HG02852 (cell line): ENCODE results near the gene UGT1A5.
"Not testable (repeated sequence)": the region's sequence is repeated elsewhere in the genome, so short reads cannot be mapped to it uniquely, and the experiment has no call there.

Experiments used
- ATAC-seq: cut with Tn5 transposase; IDR thresholded peaks from one replicate; pipeline ENCODE4 v1.9.1; 2021; ENCODE audit warnings: mild to moderate bottlenecking, moderate library complexity; ENCODE audit not compliant: unreplicated experiment

UGT1A5 gene

DNA sequence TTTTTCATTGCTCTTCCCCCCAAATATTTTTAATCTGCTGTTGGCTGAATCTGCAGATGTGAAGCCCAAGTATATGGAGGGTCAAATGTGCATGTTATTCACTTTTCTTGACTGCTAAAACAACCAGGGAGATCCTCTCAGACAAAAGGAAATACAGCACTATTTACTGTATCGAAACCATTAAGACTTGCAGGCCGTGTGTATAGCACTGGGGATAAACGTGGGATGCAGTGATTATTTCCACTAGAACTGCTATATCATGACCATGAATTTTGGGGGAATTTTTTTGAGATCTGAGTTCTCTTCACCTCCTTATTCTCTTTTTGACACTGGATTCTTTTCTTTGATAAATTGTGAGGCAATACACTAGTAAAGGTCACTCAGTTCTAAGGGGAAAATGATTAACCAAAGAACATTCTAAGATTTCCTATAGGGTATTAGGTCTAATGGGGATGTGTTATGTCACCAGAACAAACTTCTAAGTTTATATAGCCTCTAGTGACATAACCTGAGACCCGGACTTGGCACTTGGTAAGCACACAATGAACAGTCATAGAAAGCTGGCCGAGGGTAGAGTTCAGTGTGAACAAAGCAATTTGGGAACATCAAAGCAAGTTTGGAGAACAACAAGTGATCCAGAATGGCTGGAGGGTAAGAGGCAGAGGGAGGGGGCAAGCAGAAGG lies 32.5 kb downstream of the UGT1A5 start:
- no peak for ATAC-seq

DNA sequence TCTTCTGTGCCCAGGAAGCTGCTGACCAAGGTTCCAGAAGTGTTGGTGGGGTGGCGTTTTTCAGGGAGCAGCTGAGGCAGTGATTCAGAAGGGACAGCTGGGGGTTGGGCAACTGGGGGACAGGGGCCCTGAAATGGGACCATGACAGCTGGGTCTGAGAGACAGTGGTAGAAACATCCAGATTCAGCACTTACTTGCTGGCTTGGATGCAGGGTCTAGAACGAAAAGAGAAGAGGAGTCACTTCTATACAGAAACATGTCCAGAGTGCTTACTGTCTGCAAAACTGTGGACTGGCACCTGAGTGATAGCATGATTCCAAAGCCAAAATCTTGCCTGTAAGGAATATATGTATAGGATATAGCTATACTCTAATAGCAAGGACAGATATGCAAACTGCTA lies 33.1 kb downstream of the UGT1A5 start:
- not testable (repeated sequence) for ATAC-seq

- no peak for ATAC-seq
These were observed 34.0 kb downstream of the UGT1A5 start for GRCh38 chr2:233746475-233747282.

DNA sequence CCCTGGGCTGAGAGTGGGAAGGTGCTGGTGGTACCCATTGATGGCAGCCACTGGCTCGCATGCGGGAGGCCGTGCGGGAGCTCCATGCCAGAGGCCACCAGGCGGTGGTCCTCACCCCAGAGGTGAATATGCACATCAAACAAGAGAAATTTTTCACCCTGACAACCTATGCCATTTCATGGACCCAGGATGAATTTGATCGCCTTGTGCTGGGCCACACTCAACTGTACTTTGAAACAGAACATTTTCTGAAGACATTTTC lies 34.5 kb downstream of the UGT1A5 start:
- no peak for ATAC-seq

DNA sequence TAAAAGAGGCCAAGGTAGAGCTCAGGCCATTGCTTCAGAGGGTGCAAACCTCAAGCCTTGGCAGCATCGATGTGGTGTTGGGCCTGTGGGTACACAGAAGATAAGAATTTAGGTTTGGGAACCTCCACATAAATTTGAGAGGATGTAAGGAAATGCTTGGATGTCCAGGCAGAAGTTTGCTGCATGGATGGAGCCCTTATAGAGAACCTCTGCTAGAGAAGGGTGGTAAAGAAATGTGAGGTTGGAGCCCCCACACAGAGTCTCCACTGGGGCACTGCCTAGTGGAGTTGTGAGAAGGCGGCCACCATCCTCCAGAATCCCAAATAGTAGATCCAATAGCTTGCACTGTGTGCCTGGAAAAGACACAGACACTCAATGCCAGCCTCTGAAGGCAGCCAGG lies 38.0 kb downstream of the UGT1A5 start:
- ATAC-seq, result not testable (repeated sequence)

- ATAC-seq, result not testable (repeated sequence)
These were observed 38.7 kb downstream of the UGT1A5 start for GRCh38 chr2:233751212-233752009.

DNA sequence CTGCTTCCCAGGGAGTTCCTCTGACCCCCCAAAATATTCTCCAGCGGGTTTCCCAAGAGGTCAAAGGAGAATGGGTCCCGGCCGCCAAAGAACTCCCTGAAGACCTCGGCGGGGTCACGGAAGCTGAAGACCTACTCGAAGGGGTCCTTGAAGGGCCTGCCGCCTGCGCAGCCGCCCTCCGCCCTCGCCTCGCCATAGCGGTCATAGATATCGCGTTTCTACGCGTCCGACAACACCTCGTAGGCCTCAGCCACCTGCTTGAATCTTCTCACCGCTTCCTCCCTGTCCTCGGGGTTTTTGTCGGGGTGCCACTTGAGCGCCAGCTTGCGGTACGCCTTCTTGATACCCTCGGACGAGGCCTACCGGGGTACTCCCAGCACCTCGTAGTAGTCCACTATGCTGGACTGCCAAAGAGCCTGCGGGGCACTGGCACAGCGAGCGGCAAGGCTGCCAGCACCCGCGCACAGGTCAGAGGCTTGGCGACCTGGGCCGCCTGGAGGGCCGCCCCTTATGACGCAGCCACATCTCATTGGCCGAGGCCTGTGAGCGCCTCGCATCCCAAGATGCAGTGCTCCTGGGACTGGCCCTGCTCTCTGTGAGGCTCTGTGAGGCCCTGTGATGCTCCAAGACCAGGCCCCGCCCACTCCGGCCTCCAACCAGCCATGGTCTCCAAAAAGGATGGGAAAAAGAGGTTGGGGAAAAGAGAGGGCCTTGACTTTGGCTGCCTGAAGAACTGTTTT lies 42.3 kb downstream of the UGT1A5 start:
- no peak for ATAC-seq

DNA sequence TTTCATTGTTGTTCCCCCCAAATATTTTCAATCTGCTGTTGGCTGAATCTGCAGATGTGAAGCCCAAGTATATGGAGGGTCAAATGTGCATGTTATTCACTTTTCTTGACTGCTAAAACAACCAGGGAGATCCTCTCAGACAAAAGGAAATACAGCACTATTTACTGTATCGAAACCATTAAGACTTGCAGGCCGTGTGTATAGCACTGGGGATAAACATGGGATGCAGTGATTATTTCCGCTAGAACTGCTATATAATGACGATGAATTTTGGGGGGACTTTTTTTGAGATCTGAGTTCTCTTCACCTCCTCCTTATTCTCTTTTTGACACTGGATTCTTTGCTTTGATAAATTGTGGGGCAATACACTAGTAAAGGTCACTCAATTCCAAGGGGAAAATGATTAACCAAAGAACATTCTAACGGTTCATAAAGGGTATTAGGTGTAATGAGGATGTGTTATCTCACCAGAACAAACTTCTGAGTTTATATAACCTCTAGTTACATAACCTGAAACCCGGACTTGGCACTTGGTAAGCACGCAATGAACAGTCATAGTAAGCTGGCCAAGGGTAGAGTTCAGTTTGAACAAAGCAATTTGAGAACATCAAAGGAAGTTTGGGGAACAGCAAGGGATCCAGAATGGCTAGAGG lies 43.8 kb downstream of the UGT1A5 start:
- no peak for ATAC-seq

DNA sequence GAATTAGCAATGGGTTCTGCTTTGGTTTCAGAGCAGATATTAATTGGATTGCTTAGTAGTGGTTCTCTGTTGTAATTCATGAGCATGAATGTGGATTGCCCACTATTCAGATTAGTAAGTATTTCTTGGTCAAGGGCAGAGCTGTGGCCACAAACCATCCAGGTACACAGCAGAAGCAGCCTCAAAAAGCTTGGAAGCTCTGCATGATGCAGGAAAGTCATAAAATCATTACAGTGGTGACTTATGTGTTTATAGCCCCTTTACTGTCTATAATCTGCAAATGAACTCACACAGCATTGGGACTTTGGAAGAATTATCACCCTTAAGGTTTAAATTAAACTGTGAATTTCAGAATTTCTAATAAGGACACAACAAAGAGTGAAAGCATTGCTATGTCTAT lies 45.4 kb downstream of the UGT1A5 start:
- no peak for ATAC-seq

DNA sequence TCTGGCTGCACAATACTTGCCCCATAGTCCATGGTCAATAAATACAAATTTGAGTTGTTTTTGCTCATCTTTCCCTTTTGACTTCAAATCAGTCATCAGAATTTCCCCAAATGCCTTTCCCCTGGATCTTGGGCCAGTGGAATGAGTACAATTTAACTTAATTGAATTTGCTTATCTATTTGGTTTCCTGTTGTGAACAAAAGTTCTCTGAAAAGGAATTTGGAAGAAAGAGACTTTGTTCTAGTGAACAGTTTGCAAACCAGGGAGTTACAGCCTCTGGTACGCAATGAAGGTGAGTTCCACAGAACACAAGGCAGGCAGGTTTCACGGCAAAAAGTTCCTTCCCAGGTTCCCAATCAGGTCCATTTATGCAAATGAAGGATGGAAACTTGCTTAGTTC lies 46.1 kb downstream of the UGT1A5 start:
- no peak for ATAC-seq

- ATAC-seq, result no peak
These were observed 47.3 kb downstream of the UGT1A5 start, which contains the start of gene UGT1A1 for GRCh38 chr2:233760043-233760442. UGT1A1 (plus strand) TSS chr2:233760270; CDS start chr2:233760288, 18 bp downstream.

DNA sequence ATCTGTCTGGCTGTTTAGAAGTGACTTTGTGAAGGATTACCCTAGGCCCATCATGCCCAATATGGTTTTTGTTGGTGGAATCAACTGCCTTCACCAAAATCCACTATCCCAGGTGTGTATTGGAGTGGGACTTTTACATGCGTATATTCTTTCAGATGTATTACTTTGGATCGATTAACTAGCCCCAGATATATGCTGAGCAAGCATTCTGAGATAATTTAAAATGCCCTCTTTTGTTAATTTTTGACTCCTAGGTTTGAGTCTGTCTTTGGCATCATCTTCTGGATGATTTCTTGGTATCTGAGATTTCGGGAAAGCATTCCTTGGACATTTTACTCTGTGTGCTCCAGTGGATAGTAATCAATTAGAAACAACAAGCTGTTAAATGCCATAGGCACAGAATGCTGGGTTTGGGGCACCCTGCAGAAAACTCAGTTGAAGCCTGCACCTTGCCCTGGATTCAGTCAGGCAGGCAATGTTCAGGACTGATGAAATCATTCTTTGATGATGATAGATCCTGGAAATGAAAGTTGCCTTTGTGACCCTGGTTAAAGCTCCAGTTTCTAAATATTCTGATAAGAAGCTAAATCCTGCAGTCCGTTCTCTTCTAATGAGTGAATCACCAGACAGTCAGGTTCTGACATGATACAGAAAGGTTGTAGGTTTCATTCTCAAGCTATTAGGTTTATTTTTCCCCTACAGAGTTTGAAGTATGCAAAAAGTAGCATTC lies 48.5 kb downstream of the UGT1A5 start:
- no peak for ATAC-seq

GRCh38 chr2:233764264-233764663 lies 51.6 kb downstream of the UGT1A5 start:
- ATAC-seq, result no peak

GRCh38 chr2:233764761-233765160 lies 52.1 kb downstream of the UGT1A5 start:
- no peak for ATAC-seq

GRCh38 chr2:233766416-233766815 lies 53.7 kb downstream of the UGT1A5 start:
- no peak for ATAC-seq

- ATAC-seq, result no peak
These were observed 55.4 kb downstream of the UGT1A5 start for GRCh38 chr2:233768076-233768475.

DNA sequence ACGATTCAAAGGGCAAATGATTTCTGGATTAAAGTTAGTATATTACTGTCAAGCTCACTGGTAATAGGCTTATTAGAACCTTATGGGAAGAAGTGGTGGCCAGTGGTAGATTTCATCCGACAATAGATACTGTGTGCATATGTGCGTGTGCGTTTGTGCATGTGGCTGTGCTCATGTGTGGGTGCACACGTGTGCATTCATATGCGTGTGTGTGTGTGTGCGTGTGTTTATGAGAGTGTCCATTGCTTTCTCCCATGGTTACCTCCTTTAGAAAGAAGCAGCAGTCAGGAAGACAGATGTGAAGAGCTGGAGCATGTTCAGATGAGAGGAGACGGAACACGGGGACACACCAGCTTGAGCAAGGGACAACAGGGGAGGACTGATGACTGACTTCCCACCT lies 56.6 kb downstream of the UGT1A5 start:
- ATAC-seq, result no peak

DNA sequence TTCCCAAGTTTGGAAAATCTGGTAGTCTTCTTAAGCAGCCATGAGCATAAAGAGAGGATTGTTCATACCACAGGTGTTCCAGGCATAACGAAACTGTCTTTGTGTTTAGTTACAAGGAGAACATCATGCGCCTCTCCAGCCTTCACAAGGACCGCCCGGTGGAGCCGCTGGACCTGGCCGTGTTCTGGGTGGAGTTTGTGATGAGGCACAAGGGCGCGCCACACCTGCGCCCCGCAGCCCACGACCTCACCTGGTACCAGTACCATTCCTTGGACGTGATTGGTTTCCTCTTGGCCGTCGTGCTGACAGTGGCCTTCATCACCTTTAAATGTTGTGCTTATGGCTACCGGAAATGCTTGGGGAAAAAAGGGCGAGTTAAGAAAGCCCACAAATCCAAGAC lies 59.4 kb downstream of the UGT1A5 start:
- no peak for ATAC-seq

DNA sequence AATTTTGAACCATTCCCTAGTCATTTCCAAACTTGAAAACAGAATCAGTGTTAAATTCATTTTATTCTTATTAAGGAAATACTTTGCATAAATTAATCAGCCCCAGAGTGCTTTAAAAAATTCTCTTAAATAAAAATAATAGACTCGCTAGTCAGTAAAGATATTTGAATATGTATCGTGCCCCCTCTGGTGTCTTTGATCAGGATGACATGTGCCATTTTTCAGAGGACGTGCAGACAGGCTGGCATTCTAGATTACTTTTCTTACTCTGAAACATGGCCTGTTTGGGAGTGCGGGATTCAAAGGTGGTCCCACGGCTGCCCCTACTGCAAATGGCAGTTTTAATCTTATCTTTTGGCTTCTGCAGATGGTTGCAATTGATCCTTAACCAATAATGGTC lies 59.9 kb downstream of the UGT1A5 start:
- ATAC-seq, result no peak

DNA sequence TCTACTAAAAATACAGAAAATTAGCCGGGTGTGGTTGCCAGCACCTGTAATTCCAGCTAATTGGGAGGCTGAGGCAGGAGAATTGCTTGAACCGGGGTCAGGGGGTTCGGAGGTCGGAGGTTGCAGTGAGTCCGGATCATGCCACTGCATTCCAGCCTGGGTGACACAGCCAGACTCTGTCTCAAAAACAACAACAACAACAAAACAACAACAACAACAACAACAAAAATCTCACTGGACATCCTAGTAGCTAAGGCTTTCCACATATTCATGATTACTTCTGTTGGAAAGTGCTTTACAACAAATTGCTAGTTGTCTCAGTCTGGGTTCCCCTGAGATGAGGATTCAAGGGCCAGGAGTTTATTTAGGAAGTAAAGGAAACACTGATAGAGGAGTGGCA lies 61.1 kb downstream of the UGT1A5 start:
- no peak for ATAC-seq
